Gastroesophageal sphincter (tissue), 3 donors: ENCODE results near the gene ESPNL.

ENCODE experiments used
- EP300 ChIP-seq: sonication (generic); formaldehyde crosslinking; IDR thresholded peaks from one replicate; pipeline ENCODE4 v1.6.1; 2017; ENCODE audit warnings: antibody characterized with exemption, mild to moderate bottlenecking
- POLR2A ChIP-seq, 2 donors: fragments of 450-650 bp; IDR thresholded peaks; one replicate each; pipeline ENCODE4 v1.6.1; 2017; ENCODE audit warnings: antibody characterized with exemption in 2 of 2, mild to moderate bottlenecking in 2 of 2, moderate library complexity in 1 of 2
- TF ChIP-seq, protein P1 (sequence below), 4 experiments: fragments of 200-600 bp in 2 of 4; fragments of 450-650 bp in 2 of 4; sonication (generic) in 1 of 4; IDR thresholded peaks; one replicate each; pipeline ENCODE4 v1.5.1; 2017 to 2019; ENCODE audit warnings: antibody characterized with exemption in 4 of 4, mild to moderate bottlenecking in 2 of 4, moderate library complexity in 2 of 4

GRCh38 chr2:238063414-238064189 is 36.5 kb upstream of the ESPNL start:
- TF ChIP-seq, protein P1, sequence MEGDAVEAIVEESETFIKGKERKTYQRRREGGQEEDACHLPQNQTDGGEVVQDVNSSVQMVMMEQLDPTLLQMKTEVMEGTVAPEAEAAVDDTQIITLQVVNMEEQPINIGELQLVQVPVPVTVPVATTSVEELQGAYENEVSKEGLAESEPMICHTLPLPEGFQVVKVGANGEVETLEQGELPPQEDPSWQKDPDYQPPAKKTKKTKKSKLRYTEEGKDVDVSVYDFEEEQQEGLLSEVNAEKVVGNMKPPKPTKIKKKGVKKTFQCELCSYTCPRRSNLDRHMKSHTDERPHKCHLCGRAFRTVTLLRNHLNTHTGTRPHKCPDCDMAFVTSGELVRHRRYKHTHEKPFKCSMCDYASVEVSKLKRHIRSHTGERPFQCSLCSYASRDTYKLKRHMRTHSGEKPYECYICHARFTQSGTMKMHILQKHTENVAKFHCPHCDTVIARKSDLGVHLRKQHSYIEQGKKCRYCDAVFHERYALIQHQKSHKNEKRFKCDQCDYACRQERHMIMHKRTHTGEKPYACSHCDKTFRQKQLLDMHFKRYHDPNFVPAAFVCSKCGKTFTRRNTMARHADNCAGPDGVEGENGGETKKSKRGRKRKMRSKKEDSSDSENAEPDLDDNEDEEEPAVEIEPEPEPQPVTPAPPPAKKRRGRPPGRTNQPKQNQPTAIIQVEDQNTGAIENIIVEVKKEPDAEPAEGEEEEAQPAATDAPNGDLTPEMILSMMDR (IDR thresholded peaks at IDR 0.05), result no peak
- no peak for TF ChIP-seq EP300
- no peak for TF ChIP-seq POLR2A (IDR thresholded peaks at IDR 0.05)
